NB4 (cell line): ENCODE measurements around the gene LINC01488.

Source experiments
- DNase-seq: peaks from one replicate; pipeline ENCODE4 v3.0.0; 2010; ENCODE audit warnings: low read depth
- H3K4me3 ChIP-seq: one replicate; pipeline ENCODE4 v1.5.1; 2011; ENCODE audit warnings: mild to moderate bottlenecking, low read depth, low read length, moderate library complexity
- CTCF ChIP-seq: IDR thresholded peaks from one replicate; pipeline ENCODE4 v1.5.1; 2012; ENCODE audit warnings: low read depth, low read length
- MAX ChIP-seq: IDR thresholded peaks from 2 replicates; pipeline ENCODE4 v1.6.1; 2011; ENCODE audit warnings: low read depth, low read length
- MYC ChIP-seq: IDR thresholded peaks from 2 replicates; pipeline ENCODE4 v1.6.1; 2011; ENCODE audit warnings: low read depth, low read length
- POLR2A ChIP-seq: IDR thresholded peaks from 2 replicates; pipeline ENCODE4 v1.6.1; 2011; ENCODE audit warnings: mild to moderate bottlenecking; ENCODE audit not compliant: insufficient read length; ENCODE audit errors: extremely low read depth

Gene LINC01488

GRCh38 chr11:69468221-69468620 lies 13.2 kb upstream of the LINC01488 start:
- H3K4me3 ChIP-seq = no peak overlapping the region
- no peak for TF ChIP-seq MAX
- TF ChIP-seq CTCF = no peak
- TF ChIP-seq MYC = no peak
- no peak for TF ChIP-seq POLR2A
- DNase-seq = no peak

GRCh38 chr11:69468911-69469885 lies 12.3 kb upstream of the LINC01488 start:
- TF ChIP-seq CTCF (no peak), MAX (no peak), MYC (no peak), POLR2A (no peak)
- DNase-seq = no peak
- H3K4me3 ChIP-seq = no peak overlapping the region

- no peak for DNase-seq
- no peak overlapping the region for H3K4me3 ChIP-seq
- TF ChIP-seq MYC (no peak), POLR2A (no peak), MAX (no peak), CTCF (no peak)
Observed at GRCh38 chr11:69470301-69470700, 11.2 kb upstream of the LINC01488 start.

- H3K4me3 ChIP-seq = no peak overlapping the region
- DNase-seq = no peak
- TF ChIP-seq CTCF (no peak), MYC (no peak), MAX (no peak)
Observed at GRCh38 chr11:69470793-69471728, 10.4 kb upstream of the LINC01488 start.

- no peak overlapping the region for H3K4me3 ChIP-seq
- TF ChIP-seq POLR2A (no peak), MYC (no peak), MAX (no peak), CTCF (no peak)
- no peak for DNase-seq
Observed at GRCh38 chr11:69471729-69472540, 9.5 kb upstream of the LINC01488 start.
